Activated gamma-delta T cell treated with anti-CD3 and anti-CD28 coated beads, Interleukin-2, amount 50 U/mL, for 16 hours (primary cell): ENCODE results near the gene CLEC16A.
"Not testable (repeated sequence)": the region's sequence is repeated elsewhere in the genome, so short reads cannot be mapped to it uniquely, and the experiment has no call there.

Experiments
- DNase-seq: peaks from one replicate; pipeline ENCODE4 v3.0.0-alpha.2; 2020; ENCODE audit warnings: low read depth

CLEC16A gene

GRCh38 chr16:10941127-10941933, 3.0 kb upstream of the CLEC16A start:
- DNase-seq = no peak

GRCh38 chr16:10941935-10942351, 2.4 kb upstream of the CLEC16A start:
- DNase-seq = not testable (repeated sequence)

GRCh38 chr16:10942352-10943063, 1.9 kb upstream of the CLEC16A start, which contains the start of gene DEXI:
TSS of gene DEXI (minus strand) at chr16:10942468. CDS start at chr16:10942005, 463 bp downstream.
- DNase-seq = peak; percentile 91

GRCh38 chr16:10943064-10943353, 1.4 kb upstream of the CLEC16A start:
- DNase-seq = no peak

GRCh38 chr16:10945065-10945787, 862 bp downstream of the CLEC16A start:
- DNase-seq = no peak

- DNase-seq = no peak
Observed at GRCh38 chr16:10946308-10946707, 1.9 kb downstream of the CLEC16A start.

DNA sequence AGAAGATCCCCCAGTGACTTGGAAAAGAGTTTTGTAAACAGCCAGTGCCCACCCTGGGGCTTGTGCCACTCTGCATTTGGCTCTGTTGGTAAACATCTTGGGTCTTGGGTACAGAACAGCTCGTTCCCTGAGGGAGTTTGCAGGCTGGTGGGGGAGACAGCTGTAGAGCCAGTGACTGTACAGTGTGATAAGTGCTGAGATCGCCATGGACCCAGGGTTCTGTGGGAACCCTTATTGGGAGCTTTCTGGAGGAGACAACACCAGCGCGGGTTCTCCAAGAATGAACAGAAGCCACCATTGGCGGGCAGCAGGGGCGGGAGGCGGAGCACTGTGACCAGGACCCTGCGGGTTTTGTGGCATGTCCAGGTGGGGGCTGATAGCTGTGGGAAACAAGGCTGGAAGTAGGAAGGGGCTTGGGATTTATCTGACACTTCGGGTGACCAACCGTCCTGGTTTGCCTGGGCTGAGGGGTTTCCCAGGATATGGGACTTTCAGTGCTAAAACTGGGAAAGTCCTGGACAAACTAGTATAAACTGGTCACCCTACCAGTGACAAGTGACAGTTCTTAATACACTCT, 2.9 kb downstream of the CLEC16A start:
- DNase-seq = no peak

GRCh38 chr16:10949424-10949970, 5.1 kb downstream of the CLEC16A start:
- DNase-seq = no peak

- DNase-seq = no peak
Observed at GRCh38 chr16:10950393-10950792, 6.0 kb downstream of the CLEC16A start.

DNA sequence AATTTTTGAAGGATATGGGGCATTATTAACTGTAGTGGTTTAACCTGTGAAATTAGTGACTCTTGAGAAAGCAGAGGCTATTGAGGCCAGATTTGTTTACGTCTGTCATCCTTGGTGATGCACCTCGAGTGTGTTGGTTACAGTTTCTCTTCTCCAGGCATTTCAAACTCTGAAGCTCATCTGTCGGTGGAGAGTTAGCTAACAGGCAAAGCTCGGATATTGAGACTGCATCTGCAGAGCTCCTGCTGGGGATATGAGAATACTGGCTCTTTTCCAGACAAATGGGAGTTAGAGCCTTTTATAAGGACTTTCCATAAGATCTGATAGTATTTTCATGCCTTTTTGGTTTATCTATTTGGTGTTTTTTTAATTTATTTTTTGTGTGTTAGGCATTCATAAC, 6.7 kb downstream of the CLEC16A start:
- DNase-seq = no peak

- DNase-seq = no peak
Observed at GRCh38 chr16:10954903-10955302, 10.5 kb downstream of the CLEC16A start.

GRCh38 chr16:10957771-10958482, 13.6 kb downstream of the CLEC16A start:
- no peak for DNase-seq

DNA sequence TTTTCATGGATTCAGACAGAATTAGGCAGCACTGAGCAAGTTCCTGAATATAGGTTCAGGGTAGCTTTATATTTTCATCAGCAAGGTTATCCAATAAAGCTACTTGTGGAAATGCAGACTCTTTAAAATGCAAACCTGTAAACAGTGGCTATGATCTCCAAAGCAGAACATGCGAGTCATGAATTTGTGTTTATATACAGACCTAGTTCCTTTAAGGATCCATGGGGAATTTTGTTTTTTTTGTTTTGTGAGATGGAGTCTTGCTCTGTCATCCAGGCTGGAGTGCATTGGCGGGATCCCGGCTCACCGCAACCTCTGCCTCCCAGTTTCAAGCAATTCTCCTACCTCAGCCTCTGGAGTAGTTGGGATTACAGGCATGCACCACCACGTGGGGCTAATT, 14.8 kb downstream of the CLEC16A start:
- DNase-seq = no peak

- no peak for DNase-seq
Observed at GRCh38 chr16:10961231-10961630, 16.9 kb downstream of the CLEC16A start.

DNA sequence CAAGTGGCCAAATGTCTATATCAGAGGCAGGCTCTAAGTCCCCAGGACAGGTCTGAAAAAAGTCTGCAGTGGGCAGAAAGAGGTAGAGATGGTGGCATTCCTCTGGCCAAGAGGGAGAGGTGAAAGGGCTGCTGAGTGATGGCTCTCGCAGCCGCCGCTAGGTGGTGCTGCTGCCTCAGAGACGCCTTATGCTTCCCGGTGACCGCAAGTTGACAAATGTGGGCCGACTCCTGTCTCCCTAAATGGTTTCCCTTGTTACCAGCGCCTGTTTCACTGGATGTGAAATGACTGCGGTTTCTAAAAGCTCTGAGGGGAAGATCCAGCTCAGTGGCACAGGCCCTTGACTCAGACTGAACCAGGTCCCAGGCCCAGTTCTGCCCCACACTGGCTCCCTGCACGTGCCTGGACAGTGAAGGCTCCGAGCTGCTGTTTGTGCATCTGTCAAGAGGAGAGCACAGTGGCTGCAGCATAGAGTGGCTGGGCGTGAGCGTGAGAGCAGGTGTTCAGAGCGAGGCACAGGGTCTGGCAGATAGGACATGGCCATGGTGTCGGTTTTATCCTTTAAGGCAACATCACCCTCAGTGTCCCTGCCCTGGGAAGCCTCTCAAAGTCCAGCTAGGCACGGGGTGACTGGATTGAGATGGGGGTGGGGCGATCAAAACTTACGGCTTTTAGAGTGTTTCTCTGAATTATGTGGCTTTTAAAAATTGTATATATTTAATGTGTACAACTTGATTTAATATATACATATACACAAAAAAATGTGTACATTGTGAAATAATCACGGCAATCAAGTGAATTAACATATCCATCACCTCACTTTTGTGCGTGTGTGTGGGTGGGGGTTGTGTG, 19.9 kb downstream of the CLEC16A start:
- DNase-seq = peak; percentile 62

DNA sequence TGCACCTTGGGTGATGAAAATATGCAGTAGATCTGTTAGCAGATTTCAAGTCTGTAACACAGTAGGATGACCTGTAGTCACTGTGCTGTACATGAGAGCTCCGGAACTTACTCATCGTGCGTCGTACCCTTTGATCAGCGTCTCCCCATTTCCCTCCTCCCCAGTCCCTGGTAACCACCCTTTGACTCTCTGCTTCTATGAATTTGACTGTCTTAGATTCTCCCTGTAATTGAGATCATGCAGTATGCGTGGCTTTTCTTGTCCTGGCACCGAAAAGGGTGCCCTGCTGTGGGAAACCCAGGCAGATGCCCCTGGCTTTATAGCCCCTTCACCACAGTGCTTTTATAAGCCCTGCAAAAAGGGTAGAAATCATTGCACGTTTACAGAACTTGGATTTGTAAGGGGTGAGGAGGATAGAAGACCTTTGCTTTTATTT, 20.5 kb downstream of the CLEC16A start:
- DNase-seq = no peak

DNA sequence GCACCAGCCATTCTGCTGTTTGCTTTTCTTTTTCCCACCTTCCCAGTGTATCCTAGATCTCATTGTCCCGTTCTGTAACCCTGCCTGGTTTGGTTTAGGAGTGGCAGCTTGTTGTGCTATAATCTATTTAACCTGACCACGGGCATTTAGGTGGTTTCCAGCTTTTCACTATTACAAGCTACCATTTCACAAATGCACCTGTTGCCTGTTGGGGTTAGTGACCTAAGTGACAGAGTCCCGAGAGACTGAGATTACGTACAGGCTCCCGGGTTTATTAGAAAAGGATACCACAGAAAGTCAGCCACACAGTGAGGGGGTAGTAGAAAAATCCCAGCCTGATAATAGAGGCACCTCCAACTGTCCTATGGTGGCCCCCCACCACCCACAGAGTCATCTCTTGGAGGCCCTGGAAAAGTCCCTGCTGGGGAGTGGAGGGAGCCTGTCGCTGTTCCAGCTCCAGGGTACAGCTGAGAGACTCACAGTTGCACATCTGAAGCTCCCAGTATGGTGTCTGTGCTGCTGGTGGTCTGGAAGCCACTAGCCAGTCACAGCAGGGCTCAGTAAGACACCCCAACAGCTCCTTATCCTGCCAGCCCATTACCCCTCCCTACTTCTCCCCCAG, 21.2 kb downstream of the CLEC16A start:
- DNase-seq = no peak

GRCh38 chr16:10966129-10966528, 21.8 kb downstream of the CLEC16A start:
- DNase-seq = no peak

DNA sequence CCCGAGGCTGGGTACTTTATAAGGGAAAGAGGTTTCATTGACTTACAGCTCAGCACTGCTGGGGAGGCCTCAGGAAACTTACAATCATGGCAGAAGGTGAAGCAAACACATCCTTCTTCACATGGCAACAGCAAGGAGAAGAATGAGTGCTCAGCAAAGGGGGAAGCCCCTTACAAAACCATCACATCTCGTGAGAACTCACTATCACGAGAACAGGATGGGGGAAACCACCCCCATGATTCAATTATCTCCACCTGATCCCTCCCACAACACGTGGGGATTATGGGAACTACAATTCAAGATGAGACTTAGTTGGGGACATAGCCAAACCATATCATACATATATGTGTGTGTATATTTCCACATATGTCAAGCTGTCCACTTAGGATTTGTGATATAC, 22.2 kb downstream of the CLEC16A start:
- not testable (repeated sequence) for DNase-seq

DNA sequence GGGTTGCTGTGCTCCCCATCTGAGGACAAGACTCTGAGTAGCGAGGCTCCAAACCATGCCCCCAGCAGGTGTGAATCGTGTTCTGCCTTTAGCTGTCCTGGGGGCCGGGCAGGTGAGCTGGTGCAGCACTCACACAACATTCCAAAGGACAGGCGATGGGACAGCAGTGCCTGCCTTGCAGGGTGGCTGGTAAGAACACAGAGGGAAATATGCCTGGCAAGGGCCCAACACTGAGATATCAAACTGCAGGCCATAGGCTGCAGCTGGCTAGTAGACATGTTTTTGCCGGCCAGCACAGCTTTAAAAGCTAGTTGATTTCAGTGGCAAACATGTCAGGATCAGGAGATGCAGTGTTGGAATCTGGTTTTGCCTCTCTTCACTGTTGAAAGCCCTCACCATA, 23.6 kb downstream of the CLEC16A start:
- no peak for DNase-seq
